NCI-H82 treated with DMSO at 0.1 percent for 48 hours (cell line): Measurements from ENCODE around the gene PTRH1.

Source experiments
- DNase-seq: peaks from one replicate; lab custom pipeline; 2025; ENCODE audit not compliant: unreplicated experiment; lab: John Stamatoyannopoulos, UW

Gene PTRH1

GRCh38 chr9:127741831-127742434 lies 26.5 kb upstream of the PTRH1 start:
- DNase-seq = peak; percentile 36

DNA sequence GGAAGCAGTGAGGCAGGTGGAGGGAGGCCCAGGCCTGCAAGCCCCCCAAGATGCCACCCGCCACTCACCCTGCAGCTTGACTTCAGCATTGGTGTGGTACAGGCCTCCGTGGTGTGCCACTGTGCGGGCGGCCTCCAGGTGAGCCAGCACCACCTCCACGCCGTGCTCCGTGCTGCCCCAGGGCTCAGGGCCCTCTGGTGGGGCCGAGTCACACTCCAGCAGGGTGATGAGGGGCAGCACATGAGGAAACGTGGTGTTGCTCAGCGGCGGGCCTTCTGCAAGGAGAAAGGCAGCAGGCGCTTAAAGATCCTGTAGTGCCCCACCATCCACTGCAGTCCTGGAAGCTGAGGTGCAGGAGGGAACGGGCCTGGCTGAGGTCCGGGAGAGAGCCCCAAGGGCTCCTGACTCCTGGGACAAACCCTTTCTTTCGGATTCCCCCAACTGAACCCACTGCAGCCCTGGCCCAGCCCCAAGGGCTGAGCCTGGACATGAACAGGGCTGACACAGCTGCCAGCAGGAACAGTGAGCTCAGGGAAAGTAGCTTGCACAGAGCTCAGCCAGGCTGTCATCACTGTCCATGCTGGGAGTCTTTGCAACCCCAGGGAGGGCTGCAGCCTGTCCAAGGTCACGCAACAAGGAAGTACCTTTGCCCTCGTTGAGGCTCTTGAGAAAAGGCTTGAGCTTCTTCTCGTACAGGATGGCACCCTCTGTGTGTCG lies 24.3 kb upstream of the PTRH1 start:
- DNase-seq = no peak

GRCh38 chr9:127738666-127739065 lies 23.2 kb upstream of the PTRH1 start:
- no peak for DNase-seq

GRCh38 chr9:127735530-127736185 lies 20.2 kb upstream of the PTRH1 start:
- no peak for DNase-seq

DNA sequence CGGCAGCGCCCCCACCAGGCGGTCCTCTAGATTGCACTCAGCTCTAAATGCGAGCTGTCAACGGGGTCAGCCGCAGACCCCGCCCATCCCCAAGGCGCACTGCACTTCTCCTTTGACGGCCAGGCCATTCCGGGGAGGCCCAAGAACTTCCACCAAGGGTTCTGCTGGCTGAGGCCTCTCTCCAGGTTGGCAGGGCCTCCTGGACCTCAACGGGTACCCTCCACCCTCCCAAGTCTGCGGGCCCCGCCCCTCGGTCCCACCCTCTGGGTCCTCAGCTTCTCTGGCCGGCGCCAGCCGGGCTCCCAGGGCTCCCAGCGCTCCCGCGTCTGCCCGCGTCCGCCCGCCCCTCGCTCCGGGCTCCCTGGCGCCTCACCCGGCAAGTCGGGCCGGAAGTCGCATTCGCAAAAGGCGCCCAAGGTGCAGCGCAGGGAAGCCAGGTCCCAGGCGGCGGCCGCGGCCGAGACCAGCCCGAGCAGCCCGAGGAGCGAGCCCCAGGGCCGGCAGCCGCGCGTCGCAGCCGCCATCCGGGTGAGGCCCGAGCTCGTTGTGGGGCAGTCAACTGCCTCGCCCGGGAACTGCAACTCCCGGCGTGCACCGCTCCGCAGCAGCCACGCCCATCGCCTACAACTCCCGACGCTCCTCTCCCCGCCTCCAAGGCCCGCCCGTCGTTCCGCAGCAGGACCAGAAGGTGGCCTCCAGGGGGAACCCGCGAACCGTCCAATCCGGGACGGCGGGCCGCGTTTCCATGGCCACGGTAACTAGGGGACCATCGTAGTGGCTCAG lies 19.5 kb upstream of the PTRH1 start, which contains the start of gene TOR2A:
TSS of gene TOR2A (minus strand) at position 548 of the 783 bp plus-strand sequence. CDS start at position 524, 24 bp downstream.
- peak; percentile 84 for DNase-seq

DNA sequence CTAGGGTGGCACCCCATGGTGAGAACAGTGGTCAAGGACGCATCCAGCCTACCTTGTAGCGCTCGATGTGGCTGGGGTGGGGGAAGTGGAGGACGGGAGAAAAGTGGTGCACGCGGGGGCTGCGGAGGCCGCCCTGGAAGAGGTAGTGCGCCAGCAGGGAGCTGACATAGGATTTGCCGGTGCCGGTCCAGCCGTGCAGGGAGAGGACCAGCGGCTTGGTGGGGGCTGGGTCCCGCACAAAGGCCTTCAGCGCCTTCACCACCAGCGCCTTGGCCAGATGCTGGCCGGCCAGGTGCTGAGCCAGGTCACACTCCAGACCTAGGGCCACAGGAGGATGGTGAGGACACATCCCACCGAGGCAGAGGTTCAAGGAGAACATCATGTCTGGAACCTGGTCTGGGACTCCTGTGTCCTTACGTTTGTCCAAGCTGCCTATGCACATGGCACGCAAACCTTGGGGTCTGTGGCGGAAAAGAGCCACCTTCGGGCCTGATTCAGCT lies 18.8 kb upstream of the PTRH1 start:
- DNase-seq = no peak

DNA sequence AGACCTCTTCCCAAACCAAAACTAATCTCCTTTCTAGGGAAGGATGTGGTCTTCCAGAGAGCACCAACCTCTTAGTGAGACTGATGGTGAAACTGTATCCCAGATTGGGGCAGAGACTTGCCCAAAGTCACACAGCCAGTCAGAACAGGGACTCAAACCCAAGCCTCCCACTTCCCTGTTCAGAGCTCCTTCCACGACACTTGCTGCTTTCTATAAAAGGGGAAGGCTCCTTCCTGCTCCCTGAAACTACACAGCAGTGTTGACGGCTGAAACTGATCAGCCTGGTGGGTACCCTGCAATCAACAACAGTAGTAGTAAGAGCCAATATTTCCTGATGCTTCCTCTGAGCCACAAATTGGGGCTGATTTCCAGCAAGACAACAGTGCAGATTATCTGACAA lies 18.2 kb upstream of the PTRH1 start:
- DNase-seq = no peak

GRCh38 chr9:127732444-127732843 lies 17.0 kb upstream of the PTRH1 start:
- no peak for DNase-seq

- DNase-seq = no peak
These were observed 16.5 kb upstream of the PTRH1 start for GRCh38 chr9:127731938-127732337.

GRCh38 chr9:127730799-127731410 lies 15.4 kb upstream of the PTRH1 start:
- no peak for DNase-seq

- DNase-seq = no peak
These were observed 14.8 kb upstream of the PTRH1 start for GRCh38 chr9:127730262-127730661.

DNA sequence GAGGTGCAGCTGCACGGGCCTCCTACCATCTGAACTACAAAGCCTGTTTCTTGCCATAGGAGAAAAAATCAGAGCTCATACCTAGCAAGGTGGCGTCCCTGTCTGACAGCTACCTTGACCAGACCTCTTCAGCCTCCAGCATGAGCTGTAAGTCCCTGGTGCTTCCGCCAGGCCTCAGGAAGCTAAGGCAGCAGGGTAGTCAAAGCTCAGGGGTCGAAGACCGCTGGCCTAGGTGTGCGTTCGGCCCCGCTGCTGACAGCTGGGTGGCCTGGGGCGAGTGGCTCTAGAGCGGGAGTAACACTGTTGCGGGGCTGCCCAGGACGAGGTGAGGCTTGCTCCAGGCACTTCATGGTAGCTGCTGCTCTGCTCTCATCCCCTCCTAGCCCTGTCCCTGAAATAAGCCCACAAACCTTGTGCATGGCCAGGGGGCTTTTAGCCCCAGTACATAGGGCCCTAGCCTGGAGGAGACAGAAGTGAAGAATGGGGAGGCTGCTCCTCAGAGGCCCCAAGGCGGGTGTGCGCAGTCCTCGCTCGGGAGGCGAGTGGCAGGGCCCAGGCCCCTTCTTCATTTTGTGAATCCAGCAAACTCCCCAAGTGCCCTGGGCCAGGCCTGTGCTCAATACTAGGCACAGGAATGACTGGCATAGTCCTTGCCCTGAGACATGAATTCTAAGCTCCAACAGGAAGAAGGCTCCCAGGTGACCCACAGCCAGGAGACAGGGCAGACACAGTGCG lies 14.2 kb upstream of the PTRH1 start:
- no peak for DNase-seq

DNA sequence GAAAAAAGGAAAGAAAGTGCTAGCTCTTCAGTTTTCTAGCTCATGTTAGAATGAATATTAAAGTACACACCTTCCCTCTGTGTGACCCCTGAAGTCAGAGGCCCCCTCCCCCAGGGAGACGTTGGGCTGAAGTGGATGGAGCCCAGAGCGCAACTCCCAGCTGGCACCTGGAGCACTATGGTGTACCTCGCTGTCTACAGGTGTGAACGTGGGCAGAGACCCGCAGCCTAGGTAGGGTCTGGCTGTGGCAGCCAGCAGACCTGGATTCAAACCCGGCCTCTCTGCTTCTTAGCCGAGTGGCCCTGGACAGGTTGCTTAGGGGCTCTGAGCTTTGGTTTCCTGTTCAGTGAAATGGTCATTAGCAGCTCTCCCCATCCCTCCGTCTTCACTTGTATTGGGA lies 13.3 kb upstream of the PTRH1 start:
- no peak for DNase-seq

- no peak for DNase-seq
These were observed 11.4 kb upstream of the PTRH1 start for GRCh38 chr9:127726871-127727270.

- DNase-seq = no peak
These were observed 8.5 kb upstream of the PTRH1 start for GRCh38 chr9:127724012-127724411.

DNA sequence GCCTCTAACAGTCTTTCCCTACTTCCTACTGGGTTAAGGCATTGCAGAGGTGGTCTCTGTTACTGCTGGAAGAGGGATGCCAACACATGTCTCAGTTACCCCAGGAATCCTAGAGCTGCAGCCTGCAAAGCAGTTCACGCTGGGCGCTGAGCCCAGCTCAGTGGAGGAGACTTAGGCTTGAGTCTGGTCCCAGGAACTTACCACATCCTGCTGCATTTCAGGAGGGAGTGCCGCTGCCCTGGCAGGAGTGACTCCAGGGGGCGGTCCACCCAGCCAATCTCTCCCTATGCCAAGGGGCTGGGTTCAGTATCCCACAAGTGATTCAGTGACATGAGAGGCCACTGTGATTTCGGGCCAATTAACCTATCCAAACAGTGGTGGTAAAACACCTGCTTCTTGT lies 8.0 kb upstream of the PTRH1 start:
- no peak for DNase-seq

DNA sequence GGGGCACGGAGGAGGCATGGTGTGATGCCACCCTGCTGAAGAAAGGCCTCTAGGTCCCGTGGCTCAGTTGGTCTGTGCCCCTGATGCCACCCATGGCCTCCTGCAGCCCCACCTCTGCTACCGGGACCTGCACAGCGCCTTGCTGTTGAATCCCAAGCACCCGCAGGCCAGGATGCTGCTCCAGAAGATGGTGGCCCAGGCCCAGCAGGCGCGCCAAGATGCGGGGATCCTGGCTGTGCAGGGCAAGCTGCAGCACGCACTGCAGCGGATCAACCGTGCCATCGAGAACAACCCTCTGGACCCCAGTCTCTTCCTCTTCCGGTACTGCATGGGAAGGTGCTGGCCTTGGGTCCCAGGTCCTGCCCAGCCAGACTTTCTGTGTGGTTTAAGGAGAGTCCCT lies 7.5 kb upstream of the PTRH1 start:
- DNase-seq = no peak

- no peak for DNase-seq
These were observed 6.7 kb upstream of the PTRH1 start for GRCh38 chr9:127722055-127722745.

DNA sequence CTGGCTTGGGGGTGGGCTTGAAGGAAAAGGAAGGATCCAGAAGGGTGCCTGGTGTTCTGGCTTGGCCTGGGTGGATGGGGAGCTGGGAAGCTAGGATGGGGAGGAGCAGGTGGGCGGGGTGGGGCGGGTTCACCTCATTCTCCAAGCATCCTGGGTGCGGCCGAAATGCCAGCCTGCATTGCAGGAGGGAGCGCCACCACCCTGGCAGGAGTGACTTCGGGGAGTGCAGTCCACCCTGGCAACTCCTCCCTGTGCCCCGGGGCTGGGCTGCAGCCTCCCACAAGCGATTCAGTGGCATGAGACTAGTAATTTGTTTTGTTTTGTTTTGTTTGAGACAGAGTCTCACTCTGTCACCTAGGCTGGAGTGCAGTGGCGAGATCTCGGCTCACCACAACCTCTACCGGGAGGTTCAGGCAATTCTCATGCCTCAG lies 5.9 kb upstream of the PTRH1 start:
- no peak for DNase-seq

- no peak for DNase-seq
These were observed 5.4 kb upstream of the PTRH1 start for GRCh38 chr9:127720865-127721227.
